ENCODE data around the gene CCDC179. TPM values are rescaled to one million over a fixed set of nuclear protein-coding genes. Genes with fewer than 3 reads are reported as not detected.

Gene CCDC179
- not detected for total RNA-seq
- long read RNA-seq, donor 1, result 0 reads
- long read RNA-seq, donor 2, result 0 reads

GRCh38 chr11:22860241-22860640, at the start of gene CCDC179:
CCDC179 (minus strand) TSS chr11:22860474; CDS start chr11:22860421, 53 bp downstream.
- H3K4me3 ChIP-seq, result no peak within 1 kb of the TSS
- DNase-seq, result no peak
- intact Hi-C loops (cut with DNase I, micrococcal nuclease), result no loop called here
- TF ChIP-seq CTCF (IDR thresholded peaks at IDR 0.05), result no peak
- no peaks in the 10 kb centered on the region for H3K4me1 ChIP-seq (ENCODE audit: low read depth)
- H3K9me3 ChIP-seq, result no peaks in the 10 kb centered on the region
- ATAC-seq, result no peak
- no peaks in the 10 kb centered on the region for H3K36me3 ChIP-seq (ENCODE audit: low read depth)

- H3K36me3 ChIP-seq (ENCODE audit: low read depth), result no peaks in the 10 kb centered on the region
- H3K9me3 ChIP-seq, result no peaks in the 10 kb centered on the region
- no peak for TF ChIP-seq CTCF (IDR thresholded peaks at IDR 0.05)
- ATAC-seq (no peak), DNase-seq (no peak)
- H3K4me1 ChIP-seq (ENCODE audit: low read depth), result no peaks in the 10 kb centered on the region
- intact Hi-C loops (cut with DNase I, micrococcal nuclease), result no loop called here
- no peak overlapping the region for H3K4me3 ChIP-seq
Measured at GRCh38 chr11:22903782-22904181, 43.5 kb upstream of the CCDC179 start.

GRCh38 chr11:22901603-22902002, 41.3 kb upstream of the CCDC179 start:
- intact Hi-C loops (cut with DNase I, micrococcal nuclease), result no loop called here
- Histone ChIP-seq H3K9me3 (no peaks in the 10 kb centered on the region), H3K4me3 (no peak overlapping the region), H3K36me3 (ENCODE audit: low read depth) (no peaks in the 10 kb centered on the region), H3K4me1 (ENCODE audit: low read depth) (no peaks in the 10 kb centered on the region)
- no peak for ATAC-seq
- TF ChIP-seq CTCF (IDR thresholded peaks at IDR 0.05), result no peak
- DNase-seq, result no peak

- no peak for TF ChIP-seq CTCF (IDR thresholded peaks at IDR 0.05)
- Histone ChIP-seq H3K9me3 (no peaks in the 10 kb centered on the region), H3K4me3 (no peak overlapping the region), H3K36me3 (ENCODE audit: low read depth) (no peaks in the 10 kb centered on the region), H3K4me1 (ENCODE audit: low read depth) (no peaks in the 10 kb centered on the region)
- DNase-seq (no peak), ATAC-seq (no peak)
- intact Hi-C loops (cut with DNase I, micrococcal nuclease), result no loop called here
Measured at GRCh38 chr11:22900764-22901486, 40.7 kb upstream of the CCDC179 start.

DNA sequence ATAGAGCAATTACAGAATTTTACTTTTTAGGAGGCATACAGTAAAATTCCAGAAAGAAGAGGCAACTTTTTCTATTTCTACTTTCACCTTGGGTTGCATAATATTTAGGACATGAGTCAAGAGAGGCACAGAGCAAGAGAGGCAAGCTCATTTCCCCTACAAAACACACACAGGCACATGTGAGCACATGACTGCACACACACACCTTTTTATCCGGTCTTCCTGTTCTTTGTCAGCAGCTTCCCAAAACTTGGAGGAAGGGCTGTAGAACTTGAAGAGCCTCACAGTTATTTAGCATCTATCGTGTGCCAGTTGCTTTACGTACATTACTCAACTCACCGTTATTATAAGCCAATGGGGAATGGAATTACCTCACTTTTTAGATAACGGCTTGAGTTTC, 37.8 kb upstream of the CCDC179 start:
- H3K4me1 ChIP-seq (ENCODE audit: low read depth), result no peaks in the 10 kb centered on the region
- intact Hi-C loops (cut with DNase I, micrococcal nuclease), result no loop called here
- H3K36me3 ChIP-seq (ENCODE audit: low read depth), result no peaks in the 10 kb centered on the region
- no peak overlapping the region for H3K4me3 ChIP-seq
- no peak for ATAC-seq
- no peaks in the 10 kb centered on the region for H3K9me3 ChIP-seq
- TF ChIP-seq CTCF (IDR thresholded peaks at IDR 0.05), result no peak
- DNase-seq, result no peak

Measured in mucosa of descending colon (tissue), 3 donors.